HEK293 (cell line): ENCODE data around the gene TRMU.

Experiments used
- RBAK ChIP-seq: fragments of 450-650 bp; formaldehyde crosslinking; IDR thresholded peaks from 2 replicates; pipeline ENCODE4 v1.5.1; 2016; ENCODE audit warnings: missing biosample characterization, missing genetic modification characterization
- ZNF138 ChIP-seq: fragments of 450-650 bp; formaldehyde crosslinking; IDR thresholded peaks from 2 replicates; pipeline ENCODE4 v1.5.1; 2016; ENCODE audit warnings: missing biosample characterization, missing genetic modification characterization, borderline replicate concordance
- ZNF19 ChIP-seq: fragments of 450-650 bp; formaldehyde crosslinking; IDR thresholded peaks from 2 replicates; pipeline ENCODE4; 2016; ENCODE audit warnings: missing biosample characterization, missing genetic modification characterization, low read depth
- ZNF274 ChIP-seq, 2 experiments: fragments of 200-500 bp in 1 of 2; fragments of 450-650 bp in 1 of 2; sonication (Bioruptor generic) in 1 of 2; formaldehyde crosslinking in 1 of 2; IDR thresholded peaks; 2 replicates each; pipeline versions ENCODE4 v1.5.1 to v1.6.1; 2014 to 2016; ENCODE audit warnings: borderline replicate concordance in 1 of 2, inconsistent platforms in 1 of 2, low read length in 1 of 2, missing biosample characterization in 1 of 2, missing genetic modification characterization in 1 of 2
- ZNF350 ChIP-seq: fragments of 450-650 bp; formaldehyde crosslinking; IDR thresholded peaks from 2 replicates; pipeline ENCODE4 v1.5.0; 2017; ENCODE audit warnings: missing biosample characterization, mild to moderate bottlenecking, missing genetic modification characterization
- ZNF658 ChIP-seq: fragments of 450-650 bp; formaldehyde crosslinking; IDR thresholded peaks from 2 replicates; pipeline ENCODE4; 2016; ENCODE audit warnings: missing biosample characterization, missing genetic modification characterization
- ZNF707 ChIP-seq: fragments of 450-650 bp; formaldehyde crosslinking; IDR thresholded peaks from 2 replicates; pipeline ENCODE4 v1.5.1; 2016; ENCODE audit warnings: missing biosample characterization, missing genetic modification characterization
- TF ChIP-seq, protein P1 (sequence below): fragments of 450-650 bp; formaldehyde crosslinking; IDR thresholded peaks from 2 replicates; pipeline ENCODE4 v1.5.1; 2016; ENCODE audit warnings: missing biosample characterization, missing genetic modification characterization
- TF ChIP-seq, protein P2 (sequence below): fragments of 450-650 bp; formaldehyde crosslinking; IDR thresholded peaks from 2 replicates; pipeline ENCODE4 v1.5.1; 2016; ENCODE audit warnings: missing biosample characterization, missing genetic modification characterization

DNA sequence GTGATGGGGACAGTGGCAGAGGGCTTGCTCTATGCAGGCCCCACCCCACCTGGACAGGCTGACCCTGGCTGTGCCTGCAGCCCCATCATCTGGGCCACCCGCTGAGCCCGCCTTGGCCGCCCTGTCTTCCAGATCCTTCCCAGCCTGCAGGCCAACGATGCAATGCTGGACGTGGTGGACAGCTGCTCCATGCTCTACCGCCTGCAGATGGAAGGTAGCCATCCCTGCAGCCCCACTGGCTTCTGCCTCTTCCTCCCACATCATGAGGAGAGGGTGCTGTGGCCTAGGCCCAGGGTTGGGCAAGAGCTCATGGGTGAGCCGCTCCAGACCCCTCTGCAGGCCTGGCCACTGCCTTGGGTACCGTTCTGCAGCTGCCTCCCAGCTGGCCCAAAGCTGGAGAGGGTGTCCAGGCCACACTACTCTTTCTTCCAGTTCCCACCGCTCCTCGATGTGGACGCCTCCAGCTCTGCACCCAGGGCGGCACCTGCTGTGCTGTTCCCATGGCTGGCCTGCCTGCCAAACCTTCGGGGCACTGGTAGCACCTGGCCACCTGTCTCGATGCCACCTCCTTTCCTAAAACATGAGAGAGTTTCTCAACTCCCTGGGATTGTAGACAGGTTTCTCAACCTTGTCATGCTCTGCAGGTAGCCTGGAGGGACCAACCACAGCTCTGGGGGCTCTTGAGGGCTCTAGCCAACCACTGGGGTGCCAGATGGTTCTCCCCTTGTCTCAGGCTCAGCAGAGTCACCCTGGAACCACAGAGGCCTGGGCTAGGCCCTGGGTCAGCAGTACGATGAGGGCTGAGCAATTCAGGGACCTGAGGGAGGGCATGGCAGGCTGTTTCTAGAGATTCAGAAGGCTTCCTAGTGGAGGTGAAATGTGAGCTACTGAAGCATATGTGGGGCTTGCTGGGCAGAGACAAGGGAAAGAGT is 48.3 kb upstream of the TRMU start:
- no peak for TF ChIP-seq ZNF658 (tag by site-specific recombination)
- TF ChIP-seq, protein P1, sequence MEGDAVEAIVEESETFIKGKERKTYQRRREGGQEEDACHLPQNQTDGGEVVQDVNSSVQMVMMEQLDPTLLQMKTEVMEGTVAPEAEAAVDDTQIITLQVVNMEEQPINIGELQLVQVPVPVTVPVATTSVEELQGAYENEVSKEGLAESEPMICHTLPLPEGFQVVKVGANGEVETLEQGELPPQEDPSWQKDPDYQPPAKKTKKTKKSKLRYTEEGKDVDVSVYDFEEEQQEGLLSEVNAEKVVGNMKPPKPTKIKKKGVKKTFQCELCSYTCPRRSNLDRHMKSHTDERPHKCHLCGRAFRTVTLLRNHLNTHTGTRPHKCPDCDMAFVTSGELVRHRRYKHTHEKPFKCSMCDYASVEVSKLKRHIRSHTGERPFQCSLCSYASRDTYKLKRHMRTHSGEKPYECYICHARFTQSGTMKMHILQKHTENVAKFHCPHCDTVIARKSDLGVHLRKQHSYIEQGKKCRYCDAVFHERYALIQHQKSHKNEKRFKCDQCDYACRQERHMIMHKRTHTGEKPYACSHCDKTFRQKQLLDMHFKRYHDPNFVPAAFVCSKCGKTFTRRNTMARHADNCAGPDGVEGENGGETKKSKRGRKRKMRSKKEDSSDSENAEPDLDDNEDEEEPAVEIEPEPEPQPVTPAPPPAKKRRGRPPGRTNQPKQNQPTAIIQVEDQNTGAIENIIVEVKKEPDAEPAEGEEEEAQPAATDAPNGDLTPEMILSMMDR (tag by site-specific recombination): no peak
- TF ChIP-seq ZNF350 (tag by site-specific recombination): no peak
- TF ChIP-seq ZNF707: no peak
- no peak for TF ChIP-seq ZNF138 (tag by site-specific recombination)
- no peak for TF ChIP-seq ZNF274 (IDR thresholded peaks at IDR 0.05; ENCODE audit: low read length)
- TF ChIP-seq ZNF274 (tag by site-specific recombination; IDR thresholded peaks at IDR 0.05; ENCODE audit: borderline replicate concordance): no peak
- TF ChIP-seq RBAK: no peak
- TF ChIP-seq, protein P2, sequence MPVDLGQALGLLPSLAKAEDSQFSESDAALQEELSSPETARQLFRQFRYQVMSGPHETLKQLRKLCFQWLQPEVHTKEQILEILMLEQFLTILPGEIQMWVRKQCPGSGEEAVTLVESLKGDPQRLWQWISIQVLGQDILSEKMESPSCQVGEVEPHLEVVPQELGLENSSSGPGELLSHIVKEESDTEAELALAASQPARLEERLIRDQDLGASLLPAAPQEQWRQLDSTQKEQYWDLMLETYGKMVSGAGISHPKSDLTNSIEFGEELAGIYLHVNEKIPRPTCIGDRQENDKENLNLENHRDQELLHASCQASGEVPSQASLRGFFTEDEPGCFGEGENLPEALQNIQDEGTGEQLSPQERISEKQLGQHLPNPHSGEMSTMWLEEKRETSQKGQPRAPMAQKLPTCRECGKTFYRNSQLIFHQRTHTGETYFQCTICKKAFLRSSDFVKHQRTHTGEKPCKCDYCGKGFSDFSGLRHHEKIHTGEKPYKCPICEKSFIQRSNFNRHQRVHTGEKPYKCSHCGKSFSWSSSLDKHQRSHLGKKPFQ (tag by site-specific recombination): no peak
- no peak for TF ChIP-seq ZNF19 (tag by site-specific recombination)
